ENCODE results near the gene TNS1. TPM values are rescaled to one million over a fixed set of nuclear protein-coding genes. Genes with fewer than 3 reads are reported as not detected.

Gene TNS1
- total and polyA plus RNA-seq, 9 of the 15 experiments (the other 6 are each of a cell fraction or from before 2014, with no cell fraction given): 0.13 to 2.7 (median 0.77) TPM

DNA sequence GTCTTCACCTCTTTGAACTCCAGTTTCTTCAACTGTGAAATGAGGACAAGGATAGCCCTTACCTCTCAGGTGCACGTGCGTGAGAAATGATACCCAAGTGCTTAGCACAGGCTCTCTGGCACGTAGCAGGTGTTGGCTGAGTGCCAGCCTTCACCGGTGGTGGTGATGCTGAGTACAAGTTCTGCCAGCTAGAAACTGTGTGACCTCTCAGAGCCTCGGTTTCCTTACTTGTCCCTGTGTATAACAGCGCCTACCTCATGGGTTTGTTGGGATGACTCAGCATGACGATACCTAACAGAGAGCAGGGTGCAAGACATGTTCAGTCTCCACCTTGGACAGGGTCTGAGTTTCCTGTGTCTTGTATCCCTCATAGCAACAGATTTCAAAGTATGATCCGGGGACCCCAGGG, 205.1 kb downstream of the TNS1 start (continued):
- no peak for TF ChIP-seq NFATC3 (IDR thresholded peaks at IDR 0.05)
- TF ChIP-seq, protein P1, sequence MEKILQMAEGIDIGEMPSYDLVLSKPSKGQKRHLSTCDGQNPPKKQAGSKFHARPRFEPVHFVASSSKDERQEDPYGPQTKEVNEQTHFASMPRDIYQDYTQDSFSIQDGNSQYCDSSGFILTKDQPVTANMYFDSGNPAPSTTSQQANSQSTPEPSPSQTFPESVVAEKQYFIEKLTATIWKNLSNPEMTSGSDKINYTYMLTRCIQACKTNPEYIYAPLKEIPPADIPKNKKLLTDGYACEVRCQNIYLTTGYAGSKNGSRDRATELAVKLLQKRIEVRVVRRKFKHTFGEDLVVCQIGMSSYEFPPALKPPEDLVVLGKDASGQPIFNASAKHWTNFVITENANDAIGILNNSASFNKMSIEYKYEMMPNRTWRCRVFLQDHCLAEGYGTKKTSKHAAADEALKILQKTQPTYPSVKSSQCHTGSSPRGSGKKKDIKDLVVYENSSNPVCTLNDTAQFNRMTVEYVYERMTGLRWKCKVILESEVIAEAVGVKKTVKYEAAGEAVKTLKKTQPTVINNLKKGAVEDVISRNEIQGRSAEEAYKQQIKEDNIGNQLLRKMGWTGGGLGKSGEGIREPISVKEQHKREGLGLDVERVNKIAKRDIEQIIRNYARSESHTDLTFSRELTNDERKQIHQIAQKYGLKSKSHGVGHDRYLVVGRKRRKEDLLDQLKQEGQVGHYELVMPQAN (IDR thresholded peaks at IDR 0.05; ENCODE audit: borderline replicate concordance): no peak
- TF ChIP-seq TBP (optimal IDR thresholded peaks at IDR 0.05; ENCODE audit: low read depth, low read length): no peak
- TF ChIP-seq NFE2 (IDR thresholded peaks at IDR 0.05; ENCODE audit: low read depth): peak; percentile 84
- TF ChIP-seq, protein P2, sequence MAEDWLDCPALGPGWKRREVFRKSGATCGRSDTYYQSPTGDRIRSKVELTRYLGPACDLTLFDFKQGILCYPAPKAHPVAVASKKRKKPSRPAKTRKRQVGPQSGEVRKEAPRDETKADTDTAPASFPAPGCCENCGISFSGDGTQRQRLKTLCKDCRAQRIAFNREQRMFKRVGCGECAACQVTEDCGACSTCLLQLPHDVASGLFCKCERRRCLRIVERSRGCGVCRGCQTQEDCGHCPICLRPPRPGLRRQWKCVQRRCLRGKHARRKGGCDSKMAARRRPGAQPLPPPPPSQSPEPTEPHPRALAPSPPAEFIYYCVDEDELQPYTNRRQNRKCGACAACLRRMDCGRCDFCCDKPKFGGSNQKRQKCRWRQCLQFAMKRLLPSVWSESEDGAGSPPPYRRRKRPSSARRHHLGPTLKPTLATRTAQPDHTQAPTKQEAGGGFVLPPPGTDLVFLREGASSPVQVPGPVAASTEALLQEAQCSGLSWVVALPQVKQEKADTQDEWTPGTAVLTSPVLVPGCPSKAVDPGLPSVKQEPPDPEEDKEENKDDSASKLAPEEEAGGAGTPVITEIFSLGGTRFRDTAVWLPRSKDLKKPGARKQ (CRISPR knock-in tag; IDR thresholded peaks at IDR 0.05): no peak
- no peak for TF ChIP-seq RHOXF2B (CRISPR knock-in tag; conservative IDR thresholded peaks at IDR 0.05)
- TF ChIP-seq SP2 (IDR thresholded peaks at IDR 0.05; ENCODE audit: extremely low read depth, low read depth, low read length, poor library complexity, severe bottlenecking): no peak
- TF ChIP-seq NRF1 (conservative IDR thresholded peaks at IDR 0.05 in 1 of 2, IDR thresholded peaks at IDR 0.05 in 1 of 2): 0 out of 4 replicates have a peak, but pooled peaks of 1 of the 2 experiments have one; percentile 14
- TF ChIP-seq MAFG (tag; conservative IDR thresholded peaks at IDR 0.05): peak; percentile 89
- TF ChIP-seq TSC22D4 (tag; IDR thresholded peaks at IDR 0.05): no peak

Data from K562 (cell line).